HepG2 (cell line): ENCODE measurements around the gene BMERB1. TPM values are rescaled to one million over a fixed set of nuclear protein-coding genes. Genes with fewer than 3 reads are reported as not detected.
A peak's percentile ranks its signal among the peaks of the same experiment; 100 is the strongest.

Experiments used
- AKAP8 ChIP-seq: sonication (generic); formaldehyde crosslinking; IDR thresholded peaks from 2 replicates; pipeline ENCODE4 v1.5.1; 2020; ENCODE audit warnings: mild to moderate bottlenecking, missing genetic modification reagents
- BCL6 ChIP-seq: IDR thresholded peaks from 2 replicates; pipeline ENCODE4 v1.6.1; 2016; ENCODE audit warnings: missing genetic modification reagents, missing compliant biosample characterization
- BRCA1 ChIP-seq: sonication (generic); formaldehyde crosslinking; IDR thresholded peaks from 2 replicates; pipeline ENCODE4 v1.4.0; 2020; ENCODE audit warnings: missing genetic modification reagents
- BRD4 ChIP-seq: sonication (generic); formaldehyde crosslinking; IDR thresholded peaks from 2 replicates; pipeline ENCODE4 v1.4.0; 2020; ENCODE audit warnings: missing genetic modification reagents
- HNRNPL ChIP-seq: fragments of 200-400 bp; formaldehyde crosslinking; IDR thresholded peaks from 2 replicates; pipeline ENCODE4 v1.6.1; 2017; ENCODE audit warnings: mild to moderate bottlenecking, low read depth, low read length
- NCOR1 ChIP-seq: fragments of 200-600 bp; sonication (generic); IDR thresholded peaks from 2 replicates; pipeline ENCODE4 v1.7.0; 2017; ENCODE audit warnings: antibody characterized with exemption, low read length, borderline replicate concordance
- PHF21A ChIP-seq: sonication (generic); formaldehyde crosslinking; IDR thresholded peaks from 2 replicates; pipeline ENCODE4 v1.5.0; 2020; ENCODE audit warnings: mild to moderate bottlenecking, missing genetic modification reagents
- PTBP1 ChIP-seq: fragments of 200-400 bp; formaldehyde crosslinking; IDR thresholded peaks from 2 replicates; pipeline ENCODE4 v1.6.1; 2018; ENCODE audit warnings: low read length, low read depth; ENCODE audit not compliant: poor library complexity, severe bottlenecking
- SUZ12 ChIP-seq: fragments of 150-350 bp; IDR thresholded peaks from 2 replicates; pipeline ENCODE4 v1.6.1; 2014; ENCODE audit warnings: low read depth, low read length
- ZFP1 ChIP-seq: IDR thresholded peaks from 2 replicates; pipeline ENCODE4 v1.6.1; 2016
- ZKSCAN8 ChIP-seq: IDR thresholded peaks from 2 replicates; pipeline ENCODE4 v1.6.1; 2016; ENCODE audit warnings: borderline replicate concordance, missing genetic modification reagents, missing compliant biosample characterization
- ZNF143 ChIP-seq: sonication (generic); formaldehyde crosslinking; IDR thresholded peaks from 2 replicates; pipeline ENCODE4 v1.4.0; 2020; ENCODE audit warnings: missing genetic modification reagents
- ZNF160 ChIP-seq: sonication (generic); formaldehyde crosslinking; IDR thresholded peaks from 2 replicates; pipeline ENCODE4 v1.8.0; 2022; ENCODE audit warnings: mild to moderate bottlenecking, inconsistent platforms, missing genetic modification reagents
- ZNF337 ChIP-seq: sonication (generic); formaldehyde crosslinking; IDR thresholded peaks from 2 replicates; pipeline ENCODE4 v1.5.1; 2020; ENCODE audit warnings: missing genetic modification reagents, low read depth, mild to moderate bottlenecking, borderline replicate concordance
- ZNF775 ChIP-seq: sonication (generic); formaldehyde crosslinking; IDR thresholded peaks from 2 replicates; pipeline ENCODE4 v1.4.0; 2020; ENCODE audit warnings: missing genetic modification reagents, mild to moderate bottlenecking, moderate library complexity, borderline replicate concordance
- ZNF879 ChIP-seq: sonication (generic); formaldehyde crosslinking; IDR thresholded peaks from 2 replicates; pipeline ENCODE4 v1.8.1; 2023; ENCODE audit warnings: missing genetic modification reagents
- polyA plus RNA-seq, 8 experiments: library from polyadenylated mRNA; depleted of rRNA in 3 of 8; stranded (reverse) in 7 of 8; unstranded in 1 of 8; fragments of >200 nt; fragmentation: Illumina TruSeq in 4 of 8; extraction: Trizol in 4 of 8; gene quantifications; 2 replicates each; pipeline versions ENCODE4 v1.2.1 to v1.2.3, GENCODE V29; 2011 to 2016; ENCODE audit warnings: low read depth in 4 of 8, missing spikeins in 1 of 8, mixed read lengths in 1 of 8; ENCODE audit not compliant: insufficient read depth in 1 of 8
- total RNA-seq, 5 experiments: library from RNA; depleted of rRNA; stranded (reverse); fragments of >200 nt; fragmentation: Illumina TruSeq; extraction: Trizol; gene quantifications; 2 replicates each; pipeline ENCODE4 v1.2.3, GENCODE V29; 2016; ENCODE audit warnings: low read depth in 1 of 5
- TF ChIP-seq, protein P1 (sequence below): sonication (generic); formaldehyde crosslinking; IDR thresholded peaks from 2 replicates; pipeline ENCODE4 v1.4.0; 2020; ENCODE audit warnings: missing genetic modification reagents
- TF ChIP-seq, protein P2 (sequence below): sonication (generic); formaldehyde crosslinking; IDR thresholded peaks from 2 replicates; pipeline ENCODE4 v1.4.0; 2020; ENCODE audit warnings: missing genetic modification reagents
- TF ChIP-seq, protein P3 (sequence below): sonication (generic); formaldehyde crosslinking; IDR thresholded peaks from 2 replicates; pipeline ENCODE4 v1.8.1; 2023; ENCODE audit warnings: mild to moderate bottlenecking, missing genetic modification reagents
- TF ChIP-seq, protein P4 (sequence below): sonication (generic); formaldehyde crosslinking; IDR thresholded peaks from 2 replicates; pipeline ENCODE4 v1.8.1; 2022; ENCODE audit warnings: mild to moderate bottlenecking, missing genetic modification reagents

BMERB1 gene
- total and polyA plus RNA-seq, 2 of the 13 experiments (the other 11 are each of a cell fraction or from before 2014, with no cell fraction given), result 1.4 TPM

DNA sequence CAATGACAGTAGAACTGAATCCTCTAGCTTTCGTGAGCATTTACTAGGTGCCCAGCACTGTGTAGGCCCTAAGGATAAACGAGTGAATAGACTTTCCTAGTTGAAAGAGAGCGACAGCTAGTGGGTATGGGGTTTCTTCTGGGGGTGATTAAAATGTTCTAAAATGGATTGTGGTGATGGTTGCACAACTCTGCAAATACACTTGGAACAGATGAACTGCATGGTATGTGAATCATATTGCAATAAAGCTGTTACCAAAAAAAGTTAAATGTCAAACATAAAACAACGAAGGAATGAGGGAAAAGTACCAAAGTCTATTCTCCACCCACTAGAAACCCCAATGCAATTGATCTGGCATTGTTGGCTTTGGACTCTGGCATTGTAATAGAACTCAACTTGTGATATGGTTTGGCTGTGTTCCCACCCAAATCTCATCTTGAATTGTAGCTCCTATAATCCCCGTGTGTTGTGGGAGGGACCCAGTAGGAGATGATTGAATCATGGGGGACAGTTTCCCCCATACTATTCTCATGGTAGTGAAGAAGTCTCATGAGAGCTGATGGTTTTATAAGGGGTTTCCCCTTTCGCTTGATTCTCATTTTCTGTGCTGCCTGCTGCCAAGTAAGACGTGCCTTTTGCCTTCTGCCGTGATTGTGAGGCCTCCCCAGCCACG lies 138.1 kb downstream of the BMERB1 start (continued):
- TF ChIP-seq ZNF143 (CRISPR knock-in tag), result no peak
- TF ChIP-seq, protein P1, sequence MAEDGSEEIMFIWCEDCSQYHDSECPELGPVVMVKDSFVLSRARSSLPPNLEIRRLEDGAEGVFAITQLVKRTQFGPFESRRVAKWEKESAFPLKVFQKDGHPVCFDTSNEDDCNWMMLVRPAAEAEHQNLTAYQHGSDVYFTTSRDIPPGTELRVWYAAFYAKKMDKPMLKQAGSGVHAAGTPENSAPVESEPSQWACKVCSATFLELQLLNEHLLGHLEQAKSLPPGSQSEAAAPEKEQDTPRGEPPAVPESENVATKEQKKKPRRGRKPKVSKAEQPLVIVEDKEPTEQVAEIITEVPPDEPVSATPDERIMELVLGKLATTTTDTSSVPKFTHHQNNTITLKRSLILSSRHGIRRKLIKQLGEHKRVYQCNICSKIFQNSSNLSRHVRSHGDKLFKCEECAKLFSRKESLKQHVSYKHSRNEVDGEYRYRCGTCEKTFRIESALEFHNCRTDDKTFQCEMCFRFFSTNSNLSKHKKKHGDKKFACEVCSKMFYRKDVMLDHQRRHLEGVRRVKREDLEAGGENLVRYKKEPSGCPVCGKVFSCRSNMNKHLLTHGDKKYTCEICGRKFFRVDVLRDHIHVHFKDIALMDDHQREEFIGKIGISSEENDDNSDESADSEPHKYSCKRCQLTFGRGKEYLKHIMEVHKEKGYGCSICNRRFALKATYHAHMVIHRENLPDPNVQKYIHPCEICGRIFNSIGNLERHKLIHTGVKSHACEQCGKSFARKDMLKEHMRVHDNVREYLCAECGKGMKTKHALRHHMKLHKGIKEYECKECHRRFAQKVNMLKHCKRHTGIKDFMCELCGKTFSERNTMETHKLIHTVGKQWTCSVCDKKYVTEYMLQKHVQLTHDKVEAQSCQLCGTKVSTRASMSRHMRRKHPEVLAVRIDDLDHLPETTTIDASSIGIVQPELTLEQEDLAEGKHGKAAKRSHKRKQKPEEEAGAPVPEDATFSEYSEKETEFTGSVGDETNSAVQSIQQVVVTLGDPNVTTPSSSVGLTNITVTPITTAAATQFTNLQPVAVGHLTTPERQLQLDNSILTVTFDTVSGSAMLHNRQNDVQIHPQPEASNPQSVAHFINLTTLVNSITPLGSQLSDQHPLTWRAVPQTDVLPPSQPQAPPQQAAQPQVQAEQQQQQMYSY (CRISPR knock-in tag), result no peak
- no peak for TF ChIP-seq ZNF160 (CRISPR knock-in tag)
- TF ChIP-seq ZFP1, result no peak
- TF ChIP-seq BRD4, result no peak
- TF ChIP-seq ZNF879 (CRISPR knock-in tag), result no peak
- TF ChIP-seq, protein P2, sequence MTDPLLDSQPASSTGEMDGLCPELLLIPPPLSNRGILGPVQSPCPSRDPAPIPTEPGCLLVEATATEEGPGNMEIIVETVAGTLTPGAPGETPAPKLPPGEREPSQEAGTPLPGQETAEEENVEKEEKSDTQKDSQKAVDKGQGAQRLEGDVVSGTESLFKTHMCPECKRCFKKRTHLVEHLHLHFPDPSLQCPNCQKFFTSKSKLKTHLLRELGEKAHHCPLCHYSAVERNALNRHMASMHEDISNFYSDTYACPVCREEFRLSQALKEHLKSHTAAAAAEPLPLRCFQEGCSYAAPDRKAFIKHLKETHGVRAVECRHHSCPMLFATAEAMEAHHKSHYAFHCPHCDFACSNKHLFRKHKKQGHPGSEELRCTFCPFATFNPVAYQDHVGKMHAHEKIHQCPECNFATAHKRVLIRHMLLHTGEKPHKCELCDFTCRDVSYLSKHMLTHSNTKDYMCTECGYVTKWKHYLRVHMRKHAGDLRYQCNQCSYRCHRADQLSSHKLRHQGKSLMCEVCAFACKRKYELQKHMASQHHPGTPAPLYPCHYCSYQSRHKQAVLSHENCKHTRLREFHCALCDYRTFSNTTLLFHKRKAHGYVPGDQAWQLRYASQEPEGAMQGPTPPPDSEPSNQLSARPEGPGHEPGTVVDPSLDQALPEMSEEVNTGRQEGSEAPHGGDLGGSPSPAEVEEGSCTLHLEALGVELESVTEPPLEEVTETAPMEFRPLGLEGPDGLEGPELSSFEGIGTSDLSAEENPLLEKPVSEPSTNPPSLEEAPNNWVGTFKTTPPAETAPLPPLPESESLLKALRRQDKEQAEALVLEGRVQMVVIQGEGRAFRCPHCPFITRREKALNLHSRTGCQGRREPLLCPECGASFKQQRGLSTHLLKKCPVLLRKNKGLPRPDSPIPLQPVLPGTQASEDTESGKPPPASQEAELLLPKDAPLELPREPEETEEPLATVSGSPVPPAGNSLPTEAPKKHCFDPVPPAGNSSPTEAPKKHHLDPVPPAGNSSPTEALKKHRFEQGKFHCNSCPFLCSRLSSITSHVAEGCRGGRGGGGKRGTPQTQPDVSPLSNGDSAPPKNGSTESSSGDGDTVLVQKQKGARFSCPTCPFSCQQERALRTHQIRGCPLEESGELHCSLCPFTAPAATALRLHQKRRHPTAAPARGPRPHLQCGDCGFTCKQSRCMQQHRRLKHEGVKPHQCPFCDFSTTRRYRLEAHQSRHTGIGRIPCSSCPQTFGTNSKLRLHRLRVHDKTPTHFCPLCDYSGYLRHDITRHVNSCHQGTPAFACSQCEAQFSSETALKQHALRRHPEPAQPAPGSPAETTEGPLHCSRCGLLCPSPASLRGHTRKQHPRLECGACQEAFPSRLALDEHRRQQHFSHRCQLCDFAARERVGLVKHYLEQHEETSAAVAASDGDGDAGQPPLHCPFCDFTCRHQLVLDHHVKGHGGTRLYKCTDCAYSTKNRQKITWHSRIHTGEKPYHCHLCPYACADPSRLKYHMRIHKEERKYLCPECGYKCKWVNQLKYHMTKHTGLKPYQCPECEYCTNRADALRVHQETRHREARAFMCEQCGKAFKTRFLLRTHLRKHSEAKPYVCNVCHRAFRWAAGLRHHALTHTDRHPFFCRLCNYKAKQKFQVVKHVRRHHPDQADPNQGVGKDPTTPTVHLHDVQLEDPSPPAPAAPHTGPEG (CRISPR knock-in tag), result no peak
- TF ChIP-seq ZNF775, result no peak
- TF ChIP-seq AKAP8 (CRISPR knock-in tag), result no peak
- no peak for TF ChIP-seq ZNF337 (CRISPR knock-in tag)
- peak; percentile 73; the same call in 1 of the 2 replicates for TF ChIP-seq NCOR1
- peak; percentile 33; the same call in 1 of the 2 replicates for TF ChIP-seq PHF21A
- no peak for TF ChIP-seq HNRNPL
- TF ChIP-seq BRCA1 (CRISPR knock-in tag), result no peak
- no peak for TF ChIP-seq ZKSCAN8 (CRISPR knock-in tag)
- TF ChIP-seq BCL6 (CRISPR knock-in tag), result peak; percentile 57
- TF ChIP-seq, protein P3, sequence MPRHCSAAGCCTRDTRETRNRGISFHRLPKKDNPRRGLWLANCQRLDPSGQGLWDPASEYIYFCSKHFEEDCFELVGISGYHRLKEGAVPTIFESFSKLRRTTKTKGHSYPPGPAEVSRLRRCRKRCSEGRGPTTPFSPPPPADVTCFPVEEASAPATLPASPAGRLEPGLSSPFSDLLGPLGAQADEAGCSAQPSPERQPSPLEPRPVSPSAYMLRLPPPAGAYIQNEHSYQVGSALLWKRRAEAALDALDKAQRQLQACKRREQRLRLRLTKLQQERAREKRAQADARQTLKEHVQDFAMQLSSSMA (CRISPR knock-in tag), result no peak
- no peak for TF ChIP-seq PTBP1
- TF ChIP-seq, protein P4, sequence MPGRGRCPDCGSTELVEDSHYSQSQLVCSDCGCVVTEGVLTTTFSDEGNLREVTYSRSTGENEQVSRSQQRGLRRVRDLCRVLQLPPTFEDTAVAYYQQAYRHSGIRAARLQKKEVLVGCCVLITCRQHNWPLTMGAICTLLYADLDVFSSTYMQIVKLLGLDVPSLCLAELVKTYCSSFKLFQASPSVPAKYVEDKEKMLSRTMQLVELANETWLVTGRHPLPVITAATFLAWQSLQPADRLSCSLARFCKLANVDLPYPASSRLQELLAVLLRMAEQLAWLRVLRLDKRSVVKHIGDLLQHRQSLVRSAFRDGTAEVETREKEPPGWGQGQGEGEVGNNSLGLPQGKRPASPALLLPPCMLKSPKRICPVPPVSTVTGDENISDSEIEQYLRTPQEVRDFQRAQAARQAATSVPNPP (CRISPR knock-in tag), result no peak
- no peak for TF ChIP-seq SUZ12
